Endodermal cell (in vitro differentiated cells): ENCODE results near the gene CHAF1A. TPM values are rescaled to one million over a fixed set of nuclear protein-coding genes. Genes with fewer than 3 reads are reported as not detected.

Source experiments
- DNase-seq: peaks from one replicate; pipeline ENCODE4 v3.0.0-alpha.2; 2017
- H3K27ac ChIP-seq: 2 replicates; pipeline ENCODE4 v1.5.1; 2013; ENCODE audit warnings: mild to moderate bottlenecking, low read depth, low read length, moderate library complexity
- H3K27me3 ChIP-seq: 2 replicates; pipeline ENCODE4 v1.6.1; 2013; ENCODE audit warnings: mild to moderate bottlenecking, low read length, moderate library complexity; ENCODE audit not compliant: insufficient read depth, control insufficient read depth, poor library complexity, severe bottlenecking
- H3K36me3 ChIP-seq: 2 replicates; pipeline ENCODE4 v1.7.0; 2013; ENCODE audit warnings: mild to moderate bottlenecking, low read length, moderate library complexity; ENCODE audit not compliant: control insufficient read depth, insufficient read depth
- H3K4me1 ChIP-seq: one replicate; pipeline ENCODE4 v1.7.0; 2013; ENCODE audit warnings: low read length; ENCODE audit not compliant: control insufficient read depth, insufficient read depth
- H3K4me3 ChIP-seq: 2 replicates; pipeline ENCODE4 v1.5.1; 2013; ENCODE audit warnings: mild to moderate bottlenecking, low read length, moderate library complexity
- H3K9ac ChIP-seq: 2 replicates; pipeline ENCODE4 v1.6.1; 2013; ENCODE audit warnings: mild to moderate bottlenecking, low read length, moderate library complexity; ENCODE audit not compliant: poor library complexity, severe bottlenecking; ENCODE audit errors: extremely low read depth
- H3K9me3 ChIP-seq: 2 replicates; pipeline ENCODE4 v1.6.1; 2013; ENCODE audit warnings: mild to moderate bottlenecking, low read length, moderate library complexity; ENCODE audit not compliant: control insufficient read depth
- H3K27ac Mint-ChIP-seq: 2 replicates; pipeline ENCODE4 v1.8.0; 2020; ENCODE audit warnings: mixed read lengths
- H3K27me3 Mint-ChIP-seq: 2 replicates; pipeline ENCODE4 v1.8.0; 2021; ENCODE audit warnings: mild to moderate bottlenecking, mixed read lengths; ENCODE audit not compliant: insufficient read depth
- H3K36me3 Mint-ChIP-seq: 2 replicates; pipeline ENCODE4 v1.8.0; 2020; ENCODE audit warnings: low read depth, mixed read lengths
- H3K4me1 Mint-ChIP-seq: 2 replicates; pipeline ENCODE4 v1.8.0; 2020; ENCODE audit warnings: mixed read lengths
- H3K4me3 Mint-ChIP-seq: 2 replicates; pipeline ENCODE4 v1.8.0; 2020; ENCODE audit warnings: mild to moderate bottlenecking, moderate library complexity, mixed read lengths
- H3K9me3 Mint-ChIP-seq: 2 replicates; pipeline ENCODE4 v1.8.0; 2020; ENCODE audit warnings: mild to moderate bottlenecking, mixed read lengths
- CTCF ChIP-seq: fragments of 200-600 bp; sonication (generic); conservative IDR thresholded peaks from 2 replicates; pipeline ENCODE4 v1.5.0; 2021; ENCODE audit warnings: antibody characterized with exemption, mild to moderate bottlenecking
- WGBS, 2 experiments: methylation state at CpG; one replicate each; pipeline versions ENCODE4 v1.1.5 to v1.1.7; 2013; ENCODE audit warnings: missing lambda C conversion rate in 2 of 2, mixed read lengths in 1 of 2; ENCODE audit not compliant: insufficient coverage in 1 of 2, insufficient read length in 1 of 2; 5-methylcytosine and 5-hydroxymethylcytosine counted together
- total RNA-seq, 2 donors: library from RNA; stranded (reverse); fragmentation: NEBNext Ultra II Directional in 1 of 2; extraction: Animal tissue kit (Norgen Biotek cat#: 25700) in 1 of 2; gene quantifications; 2 replicates in 1 of 2; 3 replicates in 1 of 2; pipeline ENCODE4 v1.2.1, GENCODE V29; 2021

The CHAF1A gene
- total RNA-seq, 2 donors from 2014 or later: 70.7 to 76.9 TPM

- no peak for TF ChIP-seq CTCF
- Mint-ChIP-seq H3K4me1 (peaks cover 27% of the 10 kb centered on the region), H3K36me3 (no peaks in the 10 kb centered on the region), H3K27me3 (no peaks in the 10 kb centered on the region), H3K27ac (peak overlapping the region; percentile 92), H3K4me3 (no peak overlapping the region), H3K9me3 (no peaks in the 10 kb centered on the region)
- WGBS, 2 experiments: 87 to 92% methylated on average over 10 to 27 of the region's 27 CpGs
- Histone ChIP-seq H3K4me1 (peaks cover 3% of the 10 kb centered on the region), H3K27me3 (no peaks in the 10 kb centered on the region), H3K27ac (peak overlapping the region; percentile 83), H3K9ac (no peak overlapping the region), H3K36me3 (no peaks in the 10 kb centered on the region), H3K4me3 (no peak overlapping the region), H3K9me3 (no peaks in the 10 kb centered on the region)
- DNase-seq: peak; percentile 76
Measured at GRCh38 chr19:4374498-4375163, 27.8 kb upstream of the CHAF1A start.

- WGBS, 2 experiments: 79 to 81% methylated on average over 9 to 16 of the region's 16 CpGs
- peaks cover 3% of the 10 kb centered on the region for H3K4me1 ChIP-seq
- peak; percentile 91 for DNase-seq
- Mint-ChIP-seq H3K27me3 (no peaks in the 10 kb centered on the region), H3K4me1 (peaks cover 33% of the 10 kb centered on the region), H3K27ac (peak overlapping the region; percentile 92), H3K4me3 (no peak overlapping the region), H3K36me3 (no peaks in the 10 kb centered on the region), H3K9me3 (no peaks in the 10 kb centered on the region)
- H3K27ac ChIP-seq: peak overlapping the region; percentile 83
- no peaks in the 10 kb centered on the region for H3K36me3 ChIP-seq
- no peak overlapping the region for H3K9ac ChIP-seq
- no peaks in the 10 kb centered on the region for H3K27me3 ChIP-seq
- H3K4me3 ChIP-seq: no peak overlapping the region
- peak; percentile 70 for TF ChIP-seq CTCF
- H3K9me3 ChIP-seq: no peaks in the 10 kb centered on the region
Measured at GRCh38 chr19:4375164-4376027, 27.0 kb upstream of the CHAF1A start.

DNA sequence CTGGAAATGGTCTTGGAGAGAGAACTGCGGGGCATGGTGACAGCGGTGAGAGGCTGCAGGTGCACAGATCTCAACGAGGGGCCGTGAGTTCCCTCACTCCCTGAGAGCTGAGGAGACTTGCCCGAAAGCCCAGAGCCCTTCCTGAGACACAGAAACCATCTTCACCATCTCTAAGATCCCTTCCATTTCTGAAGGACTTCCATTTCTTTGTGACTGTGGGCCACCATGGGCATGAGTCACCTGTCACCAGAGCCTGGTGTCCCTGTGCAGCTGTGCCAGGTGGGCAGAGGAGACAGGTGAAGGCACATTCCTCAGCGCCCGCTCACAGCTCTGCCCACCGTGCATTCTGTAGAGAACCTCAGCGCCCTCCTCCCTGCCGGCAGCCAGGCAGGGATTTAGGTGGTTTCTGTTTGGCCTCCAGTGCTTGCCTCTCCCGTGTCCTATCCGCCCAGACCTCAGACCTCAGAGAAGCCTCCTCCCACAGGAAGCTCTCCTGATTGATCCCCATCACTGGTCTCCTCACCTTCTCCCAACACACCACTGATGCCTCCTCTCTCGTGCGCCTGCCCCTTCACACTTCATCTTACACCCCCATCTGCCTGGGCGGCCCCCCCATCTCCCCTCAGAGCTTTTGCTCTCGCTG lies 26.3 kb upstream of the CHAF1A start:
- H3K27me3 ChIP-seq: no peaks in the 10 kb centered on the region
- H3K9ac ChIP-seq: no peak overlapping the region
- H3K4me1 Mint-ChIP-seq: peaks cover 33% of the 10 kb centered on the region
- DNase-seq: peak; percentile 52
- 82 to 88% methylated on average over 12 to 16 of the region's 16 CpGs for WGBS, 2 experiments
- peak; percentile 9 for TF ChIP-seq CTCF
- peak overlapping the region; percentile 92 for H3K27ac Mint-ChIP-seq
- no peak overlapping the region for H3K4me3 ChIP-seq
- peaks cover 3% of the 10 kb centered on the region for H3K4me1 ChIP-seq
- no peaks in the 10 kb centered on the region for H3K9me3 ChIP-seq
- peak overlapping the region; percentile 3 for H3K27ac ChIP-seq
- H3K27me3 Mint-ChIP-seq: no peaks in the 10 kb centered on the region
- no peaks in the 10 kb centered on the region for H3K36me3 ChIP-seq
- no peaks in the 10 kb centered on the region for H3K9me3 Mint-ChIP-seq
- H3K36me3 Mint-ChIP-seq: no peaks in the 10 kb centered on the region
- H3K4me3 Mint-ChIP-seq: no peak overlapping the region
